Measurements from ENCODE around the gene PEX14. TPM values are rescaled to one million over a fixed set of nuclear protein-coding genes. Genes with fewer than 3 reads are reported as not detected.

Gene PEX14
- total RNA-seq, 4 donors from 2014 or later = 14.6 to 19.0 (median 17.6) TPM

- Histone ChIP-seq H3K4me1 (peaks cover 38% of the 10 kb centered on the region), H3K27ac (peak overlapping the region; percentile 88), H3K4me3 (peak overlapping the region; percentile 100), H3K36me3 (no peaks in the 10 kb centered on the region), H3K27me3 (no peaks in the 10 kb centered on the region), H3K9me3 (no peaks in the 10 kb centered on the region)
- DNase-seq (ENCODE audit: low spot score in 2 of 2) = no peak
- WGBS = 3% methylated on average over 12 of the region's 13 CpGs
- TF ChIP-seq CTCF (IDR thresholded peaks at IDR 0.05) (no peak), POLR2AphosphoS5 (IDR thresholded peaks at IDR 0.05) (no peak), POLR2A (IDR thresholded peaks at IDR 0.05) (no peak), EP300 (IDR thresholded peaks at IDR 0.05) (no peak)
These were observed 760 bp downstream of the PEX14 start for GRCh38 chr1:10475510-10475909.

GRCh38 chr1:10479296-10479695, 4.5 kb downstream of the PEX14 start:
- H3K27ac ChIP-seq = no peak overlapping the region

GRCh38 chr1:10480614-10481013, 5.9 kb downstream of the PEX14 start:
- TF ChIP-seq EP300 (IDR thresholded peaks at IDR 0.05) (no peak), CTCF (IDR thresholded peaks at IDR 0.05) (no peak), POLR2AphosphoS5 (IDR thresholded peaks at IDR 0.05) (no peak), POLR2A (IDR thresholded peaks at IDR 0.05) (no peak)
- H3K27ac ChIP-seq = no peak overlapping the region
- 96% methylated on average over 2 of the region's 2 CpGs for WGBS
- no peak overlapping the region for H3K4me3 ChIP-seq
- DNase-seq (ENCODE audit: low spot score in 2 of 2) = no peak
- no peaks in the 10 kb centered on the region for H3K9me3 ChIP-seq
- H3K27me3 ChIP-seq = no peaks in the 10 kb centered on the region
- H3K4me1 ChIP-seq = peaks cover 14% of the 10 kb centered on the region
- no peaks in the 10 kb centered on the region for H3K36me3 ChIP-seq

More at GRCh38 chr1:10479296-10479695, 4.5 kb downstream of the PEX14 start:
- H3K4me1 ChIP-seq = peaks cover 24% of the 10 kb centered on the region
- no peak for DNase-seq (ENCODE audit: low spot score in 2 of 2)
- H3K36me3 ChIP-seq = no peaks in the 10 kb centered on the region
- no peaks in the 10 kb centered on the region for H3K9me3 ChIP-seq
- H3K27me3 ChIP-seq = no peaks in the 10 kb centered on the region
- WGBS = 55% methylated on average over 8 of the region's 8 CpGs
- no peak overlapping the region for H3K4me3 ChIP-seq
- TF ChIP-seq POLR2A (IDR thresholded peaks at IDR 0.05) (no peak), CTCF (IDR thresholded peaks at IDR 0.05) (no peak), EP300 (IDR thresholded peaks at IDR 0.05) (no peak), POLR2AphosphoS5 (IDR thresholded peaks at IDR 0.05) (no peak)

- WGBS = 96% methylated on average over 3 of the region's 6 CpGs
- Histone ChIP-seq H3K27ac (no peak overlapping the region), H3K4me1 (no peaks in the 10 kb centered on the region), H3K27me3 (no peaks in the 10 kb centered on the region), H3K36me3 (no peaks in the 10 kb centered on the region), H3K4me3 (no peak overlapping the region), H3K9me3 (no peaks in the 10 kb centered on the region)
- DNase-seq (ENCODE audit: low spot score in 2 of 2) = no peak
- TF ChIP-seq POLR2A (IDR thresholded peaks at IDR 0.05) (no peak), CTCF (IDR thresholded peaks at IDR 0.05) (no peak)
These were observed 9.8 kb downstream of the PEX14 start for GRCh38 chr1:10484521-10484920.

- DNase-seq (ENCODE audit: low spot score in 2 of 2) = no peak
- TF ChIP-seq EP300 (IDR thresholded peaks at IDR 0.05) = no peak
- no peak for TF ChIP-seq POLR2A (IDR thresholded peaks at IDR 0.05)
- no peak for TF ChIP-seq POLR2AphosphoS5 (IDR thresholded peaks at IDR 0.05)
- no peak for TF ChIP-seq CTCF (IDR thresholded peaks at IDR 0.05)
- Histone ChIP-seq H3K4me3 (no peak overlapping the region), H3K36me3 (no peaks in the 10 kb centered on the region), H3K27me3 (no peaks in the 10 kb centered on the region), H3K27ac (no peak overlapping the region), H3K4me1 (peaks cover 2% of the 10 kb centered on the region), H3K9me3 (no peaks in the 10 kb centered on the region)
- WGBS = 46% methylated on average over 4 of the region's 4 CpGs
These were observed 14.7 kb downstream of the PEX14 start for GRCh38 chr1:10489291-10490055.
